HG03097 (cell line): ENCODE measurements around the gene MDM4.
A peak's percentile ranks its signal among the peaks of the same experiment; 100 is the strongest.

ENCODE experiments used
- ATAC-seq: cut with Tn5 transposase; IDR thresholded peaks from one replicate; pipeline ENCODE4 v1.9.1; 2021; ENCODE audit not compliant: unreplicated experiment, low FRiP score

The MDM4 gene

DNA sequence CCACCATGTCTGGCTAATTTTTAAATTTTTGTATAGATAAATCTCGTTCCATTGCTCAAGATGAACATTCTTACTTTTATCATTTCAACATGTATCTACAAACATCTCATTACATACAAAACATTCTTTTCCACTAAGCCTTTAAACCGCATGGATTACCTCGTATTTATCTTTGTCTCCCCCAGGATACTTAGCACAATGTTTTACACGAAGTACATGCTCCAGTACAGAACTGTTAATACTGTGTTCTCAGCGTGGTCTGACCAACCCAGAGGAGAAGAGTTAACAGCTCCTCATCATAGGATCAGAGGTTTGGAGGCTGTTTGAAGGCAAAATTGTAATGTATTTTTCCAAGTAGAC is 29.0 kb upstream of the MDM4 start:
- ATAC-seq, result no peak

DNA sequence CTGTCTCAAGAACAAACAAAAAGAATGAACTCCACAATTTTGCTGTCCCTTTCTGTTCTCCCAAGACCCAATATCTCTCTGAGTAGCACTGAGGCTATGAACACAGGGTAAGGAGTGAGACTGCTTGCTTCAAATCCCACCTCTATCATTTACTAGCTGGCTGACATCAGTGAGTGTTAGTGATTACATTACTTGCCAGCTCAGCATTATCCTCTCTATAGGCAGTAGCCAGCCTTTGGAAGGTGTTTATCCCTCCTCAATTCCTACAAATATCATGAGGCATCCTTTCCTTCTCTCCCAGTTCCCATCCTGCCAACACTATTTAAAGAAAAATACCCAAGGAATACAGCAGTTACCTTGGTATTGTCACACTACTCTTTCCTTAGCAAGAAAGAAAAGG is 24.6 kb upstream of the MDM4 start:
- no peak for ATAC-seq

- ATAC-seq, result no peak
Observed at GRCh38 chr1:204493145-204493983, 22.8 kb upstream of the MDM4 start.

- peak; percentile 20 for ATAC-seq
Observed at GRCh38 chr1:204493984-204494280, 22.3 kb upstream of the MDM4 start.

- ATAC-seq, result peak; percentile 79
Observed at GRCh38 chr1:204494281-204495077, 21.7 kb upstream of the MDM4 start, which contains the start of gene PIK3C2B. PIK3C2B (minus strand) TSS chr1:204494805; CDS start chr1:204469802, 25,003 bp downstream.

DNA sequence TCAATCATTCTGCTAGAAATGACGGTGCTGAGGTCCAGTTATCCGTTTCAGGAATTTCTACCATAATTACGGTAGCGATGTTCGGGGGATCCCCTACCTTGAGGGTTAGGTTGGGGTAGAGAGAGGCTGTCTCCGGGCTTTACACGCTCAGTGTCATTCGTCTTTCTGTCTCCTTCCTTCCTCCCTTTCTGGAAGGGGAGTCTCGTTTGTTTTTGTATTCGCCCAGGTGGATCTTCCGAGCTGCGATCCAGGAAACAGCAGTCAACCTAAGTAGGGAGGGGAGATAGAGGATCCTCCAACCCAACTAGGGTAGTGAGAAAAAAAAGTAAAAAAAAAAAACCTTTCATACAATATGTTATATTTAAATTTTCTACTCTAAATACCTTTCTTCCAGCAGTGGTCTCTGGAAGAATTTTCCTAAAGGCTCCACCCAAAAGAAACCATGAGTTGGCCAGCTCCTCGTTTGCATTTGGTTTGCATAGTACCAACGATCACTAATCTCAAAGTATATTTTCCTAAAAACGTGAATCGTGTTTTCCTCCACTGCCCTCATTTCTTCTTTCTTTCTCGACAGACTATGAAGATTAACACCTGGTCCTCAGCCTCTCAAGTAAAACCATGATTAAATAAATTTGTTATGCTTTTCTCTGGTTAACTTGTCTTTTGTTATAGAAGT is 21.0 kb upstream of the MDM4 start:
- peak; percentile 26 for ATAC-seq

- no peak for ATAC-seq
Observed at GRCh38 chr1:204495777-204496176, 20.4 kb upstream of the MDM4 start.

DNA sequence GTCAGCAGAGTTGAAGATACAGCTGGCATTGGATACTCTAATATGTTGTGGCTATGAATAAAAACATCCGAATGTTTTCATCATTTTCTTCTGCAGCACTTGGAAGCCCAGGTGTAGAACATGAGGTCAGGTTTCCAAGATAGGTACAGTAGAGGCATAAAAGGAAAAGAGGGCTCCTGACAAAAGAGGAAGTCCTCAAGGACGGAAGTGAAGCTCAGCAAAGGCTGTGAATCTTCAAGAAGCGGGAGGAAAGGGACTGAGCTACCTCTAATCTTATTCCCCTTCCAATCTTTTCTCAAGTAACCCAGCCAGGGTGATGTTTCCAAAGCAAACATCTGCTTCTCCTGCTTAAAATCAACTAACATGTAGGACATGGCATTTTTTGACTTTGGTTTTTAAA is 17.2 kb upstream of the MDM4 start:
- no peak for ATAC-seq

GRCh38 chr1:204499511-204500468 is 16.4 kb upstream of the MDM4 start:
- ATAC-seq, result no peak

- ATAC-seq, result no peak
Observed at GRCh38 chr1:204502241-204502640, 14.0 kb upstream of the MDM4 start.

- ATAC-seq, result no peak
Observed at GRCh38 chr1:204503122-204503912, 12.9 kb upstream of the MDM4 start.

- no peak for ATAC-seq
Observed at GRCh38 chr1:204503913-204504519, 12.2 kb upstream of the MDM4 start.

- no peak for ATAC-seq
Observed at GRCh38 chr1:204505674-204506200, 10.5 kb upstream of the MDM4 start.

- ATAC-seq, result peak; percentile 55
Observed at GRCh38 chr1:204506201-204506968, 9.8 kb upstream of the MDM4 start.

DNA sequence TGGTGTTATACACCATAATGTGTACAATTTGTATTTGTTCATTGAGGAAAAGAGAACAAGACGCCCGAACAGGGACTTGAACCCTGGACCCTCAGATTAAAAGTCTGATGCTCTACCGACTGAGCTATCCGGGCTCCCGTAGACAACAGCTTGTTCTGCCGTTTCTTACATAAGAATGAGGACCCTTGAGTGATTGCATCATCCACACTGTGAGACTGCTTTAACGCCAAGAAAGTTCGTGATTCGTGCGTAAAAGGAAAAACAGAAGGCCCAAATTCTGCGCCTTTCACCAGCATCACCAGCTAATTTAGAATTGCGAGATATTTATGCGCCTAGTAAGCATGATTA is 9.3 kb upstream of the MDM4 start:
- peak; percentile 46 for ATAC-seq

DNA sequence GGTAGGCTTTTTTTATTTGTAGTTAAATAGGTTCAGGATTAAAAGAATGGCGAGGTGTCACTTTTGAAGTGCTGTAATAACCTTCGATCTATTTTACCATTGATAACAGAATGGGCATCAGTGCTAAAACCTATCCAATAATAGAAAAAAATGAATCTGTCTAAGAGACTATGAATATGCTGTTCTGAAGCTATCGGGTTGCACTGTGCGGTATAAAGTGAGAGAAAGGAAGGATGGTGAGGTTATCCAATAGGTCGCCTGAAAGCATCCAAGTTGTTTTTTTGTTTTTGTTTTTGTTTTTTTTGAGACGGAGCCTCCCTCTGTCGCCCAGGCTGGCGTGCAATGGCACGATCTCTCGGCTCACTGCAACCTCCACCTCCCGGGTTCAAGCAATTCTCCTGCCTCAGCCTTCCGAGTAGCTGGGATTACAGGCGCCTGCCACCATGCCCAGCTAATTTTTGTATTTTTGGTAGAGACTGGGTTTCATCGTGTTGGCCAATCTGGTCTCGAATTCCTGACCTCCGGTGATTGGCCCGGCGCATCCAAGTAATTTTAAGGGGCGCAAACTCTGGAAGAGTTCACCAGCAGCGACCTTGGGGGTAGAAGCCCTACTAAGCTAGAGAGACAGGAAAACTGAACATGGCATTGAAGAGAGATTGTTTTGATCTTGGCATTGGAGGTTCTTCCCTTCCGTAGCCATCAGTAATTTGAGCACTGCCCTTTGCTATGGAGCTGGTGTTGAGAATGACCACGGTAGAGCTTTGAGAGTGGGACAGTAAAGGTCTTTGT is 8.7 kb upstream of the MDM4 start:
- no peak for ATAC-seq

DNA sequence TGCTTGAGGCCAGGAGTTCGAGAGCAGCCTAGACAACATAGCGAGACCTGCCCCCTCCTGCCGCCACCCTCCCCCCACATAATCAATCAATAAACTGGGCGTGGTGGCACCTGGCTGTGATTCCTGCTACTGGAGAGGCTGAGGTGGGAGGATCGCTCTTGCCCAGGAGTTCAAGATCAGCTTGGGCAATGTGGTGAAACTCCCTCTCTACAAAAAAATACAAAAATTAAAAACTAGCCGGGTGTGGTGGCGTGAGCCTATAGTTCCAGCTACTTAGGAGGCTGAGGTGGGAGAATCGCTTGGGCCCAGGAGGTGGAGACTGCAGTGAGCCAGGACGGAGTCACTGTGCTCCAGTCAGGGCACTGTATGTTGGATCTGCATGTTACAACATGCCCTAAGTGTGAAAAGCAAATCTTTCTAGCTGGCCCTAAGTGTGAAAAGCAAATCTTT is 7.0 kb upstream of the MDM4 start:
- no peak for ATAC-seq
